Frontal cortex (tissue), 4 donors: ENCODE results near the gene JADE2. TPM values are rescaled to one million over a fixed set of nuclear protein-coding genes. Genes with fewer than 3 reads are reported as not detected.

Experiments
- DNase-seq, 2 donors: peaks; one replicate each; pipeline ENCODE4 v3.0.0; 2012; ENCODE audit warnings: low spot score in 2 of 2
- FAIRE-seq: peaks from 2 replicates; lab custom pipeline; 2012; peaks lifted over from hg19 to GRCh38; lab: Jason Lieb, UNC
- total RNA-seq: library from RNA; depleted of rRNA; stranded (reverse); fragments of >200 nt; gene quantifications from one replicate; pipeline ENCODE4 v1.2.3, GENCODE V29; 2014
- donor health status: control.
- donor health status: control.
- donor health status: control.

The JADE2 gene
- total RNA-seq, 1 donor from 2014 or later = 2.4 TPM

- no peak for FAIRE-seq
- DNase-seq = peak; percentile 82 to 88
These were observed 1.9 kb downstream of the JADE2 start for GRCh38 chr5:134527156-134527960.

- FAIRE-seq (no peak), DNase-seq (no peak)
These were observed 2.5 kb downstream of the JADE2 start for GRCh38 chr5:134527961-134528424.

GRCh38 chr5:134528556-134528955, 3.1 kb downstream of the JADE2 start:
- FAIRE-seq (no peak), DNase-seq (no peak)

- FAIRE-seq (no peak), DNase-seq (no peak)
These were observed 4.0 kb downstream of the JADE2 start for GRCh38 chr5:134529460-134529859.

GRCh38 chr5:134530301-134531077, 5.0 kb downstream of the JADE2 start:
- no peak for FAIRE-seq
- peak in 1 of 2 donors; percentile 35 for DNase-seq

- FAIRE-seq = no peak
These were observed 7.8 kb downstream of the JADE2 start for GRCh38 chr5:134533115-134533815.

GRCh38 chr5:134534058-134534725, 8.7 kb downstream of the JADE2 start:
- DNase-seq = no peak
- no peak for FAIRE-seq

More at GRCh38 chr5:134533115-134533815, 7.8 kb downstream of the JADE2 start:
- DNase-seq = no peak

GRCh38 chr5:134534726-134535110, 9.2 kb downstream of the JADE2 start:
- no peak for DNase-seq
- no peak for FAIRE-seq

GRCh38 chr5:134536876-134537275, 11.4 kb downstream of the JADE2 start:
- no peak for DNase-seq
- FAIRE-seq = no peak

GRCh38 chr5:134537297-134537696, 11.8 kb downstream of the JADE2 start:
- FAIRE-seq = no peak
- no peak for DNase-seq

- DNase-seq (no peak), FAIRE-seq (no peak)
These were observed 12.8 kb downstream of the JADE2 start for GRCh38 chr5:134538296-134538695.

- DNase-seq (no peak), FAIRE-seq (no peak)
These were observed 14.3 kb downstream of the JADE2 start for GRCh38 chr5:134539732-134540131.

GRCh38 chr5:134540747-134541733, 15.6 kb downstream of the JADE2 start:
- DNase-seq (no peak), FAIRE-seq (no peak)

- DNase-seq (no peak), FAIRE-seq (no peak)
These were observed 16.4 kb downstream of the JADE2 start for GRCh38 chr5:134541736-134542376.

- no peak for DNase-seq
- FAIRE-seq = no peak
These were observed 18.5 kb downstream of the JADE2 start for GRCh38 chr5:134543820-134544614.

- DNase-seq = no peak
- FAIRE-seq = no peak
These were observed 19.8 kb downstream of the JADE2 start for GRCh38 chr5:134545070-134545868.

- no peak for FAIRE-seq
- DNase-seq = no peak
These were observed 21.6 kb downstream of the JADE2 start for GRCh38 chr5:134547066-134547465.
